Activated T-helper 17 cell treated with anti-CD3 and anti-CD28 coated beads, Interleukin-2, amount 50 U/mL, for 72 hours (primary cell): ENCODE results near the gene PRR3. TPM values are rescaled to one million over a fixed set of nuclear protein-coding genes. Genes with fewer than 3 reads are reported as not detected.
"Not testable (repeated sequence)": the region's sequence is repeated elsewhere in the genome, so short reads cannot be mapped to it uniquely, and the experiment has no call there.

Experiments
- ATAC-seq: fragments of 150-1000 bp; cut with Tn5 transposase; replicated peaks from 2 replicates; pipeline ENCODE4 v1.10.0; 2021; ENCODE audit warnings: mild to moderate bottlenecking, moderate library complexity
- H3K27ac Mint-ChIP-seq: one replicate; pipeline ENCODE4 v1.8.0; 2022; ENCODE audit warnings: mixed read lengths
- H3K27me3 Mint-ChIP-seq: one replicate; pipeline ENCODE4 v1.8.0; 2022; ENCODE audit warnings: mixed read lengths
- H3K36me3 Mint-ChIP-seq: one replicate; pipeline ENCODE4 v1.8.0; 2022; ENCODE audit warnings: low read depth, mild to moderate bottlenecking, mixed read lengths
- H3K4me1 Mint-ChIP-seq: one replicate; pipeline ENCODE4 v1.8.0; 2022; ENCODE audit warnings: mixed read lengths
- H3K4me3 Mint-ChIP-seq: one replicate; pipeline ENCODE4 v1.8.0; 2022; ENCODE audit warnings: mild to moderate bottlenecking, mixed read lengths
- H3K9me3 Mint-ChIP-seq: one replicate; pipeline ENCODE4 v1.8.0; 2022; ENCODE audit warnings: mixed read lengths
- total RNA-seq, 2 donors: library from RNA; stranded (reverse); gene quantifications; one replicate each; pipeline ENCODE4 v1.2.3, GENCODE V29; 2022

PRR3 gene
- 10 to 100 TPM; 22.1 to 23.1 TPM for total RNA-seq

DNA sequence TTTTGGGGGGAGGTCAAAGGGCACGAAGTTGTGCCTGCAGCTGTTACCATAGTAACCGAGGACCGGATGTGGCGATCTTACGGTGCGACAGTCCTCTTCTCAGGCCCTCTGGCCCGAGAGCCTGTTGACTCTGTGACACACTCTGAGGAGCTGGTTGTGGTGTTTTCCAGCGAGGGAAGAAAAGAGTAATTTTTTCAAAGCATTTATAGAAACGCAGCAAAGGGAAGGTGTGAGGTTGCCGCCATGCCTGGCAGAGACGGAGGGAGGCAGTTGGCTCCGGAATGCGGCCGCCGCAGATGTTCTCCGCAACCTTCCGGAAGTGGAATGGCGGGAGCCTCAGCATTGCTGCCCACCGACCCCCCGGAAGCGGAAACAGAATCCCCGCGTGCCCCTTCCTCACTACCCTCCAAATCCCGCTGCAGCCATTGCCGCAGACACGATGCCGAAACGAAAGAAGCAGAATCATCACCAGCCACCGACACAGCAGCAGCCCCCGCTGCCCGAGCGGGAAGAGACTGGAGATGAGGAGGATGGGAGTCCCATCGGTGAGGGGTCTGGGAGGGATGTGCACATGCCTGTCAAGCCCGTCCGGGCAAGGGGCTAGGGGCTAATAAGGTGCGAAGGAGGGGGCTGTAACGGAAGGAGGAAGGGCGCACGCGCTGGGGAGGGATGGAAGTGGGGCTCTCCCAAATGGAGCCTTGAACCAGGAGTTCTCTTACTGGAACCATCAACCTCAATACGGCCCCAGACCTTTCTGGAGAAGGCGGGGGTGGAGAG lies at the start of gene PRR3:
TSS of gene PRR3 (plus strand) at position 390 of the 777 bp plus-strand sequence. CDS start at position 440, 50 bp downstream.
- peak; percentile 81 for ATAC-seq
- peak within 1 kb of the TSS; percentile 99 for H3K27ac Mint-ChIP-seq
- H3K9me3 Mint-ChIP-seq: no peaks in the 10 kb centered on the region
- peaks cover 100% of the 10 kb centered on the region for H3K36me3 Mint-ChIP-seq
- no peaks in the 10 kb centered on the region for H3K27me3 Mint-ChIP-seq
- H3K4me3 Mint-ChIP-seq: peak within 1 kb of the TSS; percentile 96
- H3K4me1 Mint-ChIP-seq: peaks cover 34% of the 10 kb centered on the region

GRCh38 chr6:30507849-30508827 lies 49.0 kb upstream of the PRR3 start:
- Mint-ChIP-seq H3K4me3 (peak overlapping the region; percentile 71), H3K4me1 (peaks cover 19% of the 10 kb centered on the region), H3K27me3 (no peaks in the 10 kb centered on the region), H3K36me3 (peaks cover 6% of the 10 kb centered on the region), H3K9me3 (no peaks in the 10 kb centered on the region), H3K27ac (peak overlapping the region; percentile 83)
- peak; percentile 69 for ATAC-seq

GRCh38 chr6:30508890-30509736 lies 48.0 kb upstream of the PRR3 start:
- H3K27ac Mint-ChIP-seq: peak overlapping the region; percentile 83
- H3K9me3 Mint-ChIP-seq: no peaks in the 10 kb centered on the region
- ATAC-seq: peak; percentile 87
- H3K4me1 Mint-ChIP-seq: peaks cover 19% of the 10 kb centered on the region
- H3K4me3 Mint-ChIP-seq: peak overlapping the region; percentile 71
- peaks cover 6% of the 10 kb centered on the region for H3K36me3 Mint-ChIP-seq
- no peaks in the 10 kb centered on the region for H3K27me3 Mint-ChIP-seq

GRCh38 chr6:30510419-30511168 lies 46.5 kb upstream of the PRR3 start:
- Mint-ChIP-seq H3K27me3 (no peaks in the 10 kb centered on the region), H3K9me3 (no peaks in the 10 kb centered on the region), H3K4me1 (peaks cover 23% of the 10 kb centered on the region), H3K36me3 (peaks cover 11% of the 10 kb centered on the region), H3K4me3 (no peak overlapping the region), H3K27ac (no peak overlapping the region)
- no peak for ATAC-seq

DNA sequence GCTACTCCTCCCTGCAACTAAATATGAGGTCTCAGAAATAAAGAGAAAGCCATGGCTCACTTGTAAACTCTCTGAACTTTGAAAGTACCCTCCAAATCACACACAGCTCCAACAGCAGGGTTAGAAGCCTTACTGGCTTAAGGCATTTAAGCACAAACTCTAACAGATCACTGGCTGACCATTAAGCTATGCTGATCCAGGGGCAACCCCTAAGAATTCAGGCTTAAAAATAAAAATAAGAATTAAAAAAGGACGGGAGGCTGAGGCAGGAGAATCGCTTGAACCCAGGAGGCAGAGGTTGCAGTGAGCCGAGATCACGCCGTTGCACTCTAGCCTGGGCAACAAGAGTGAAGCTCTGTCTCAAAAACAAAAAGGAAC lies 45.9 kb upstream of the PRR3 start:
- no peak for ATAC-seq
- Mint-ChIP-seq H3K9me3 (no peaks in the 10 kb centered on the region), H3K4me1 (peaks cover 23% of the 10 kb centered on the region), H3K27ac (no peak overlapping the region), H3K4me3 (no peak overlapping the region), H3K36me3 (peaks cover 11% of the 10 kb centered on the region), H3K27me3 (no peaks in the 10 kb centered on the region)

DNA sequence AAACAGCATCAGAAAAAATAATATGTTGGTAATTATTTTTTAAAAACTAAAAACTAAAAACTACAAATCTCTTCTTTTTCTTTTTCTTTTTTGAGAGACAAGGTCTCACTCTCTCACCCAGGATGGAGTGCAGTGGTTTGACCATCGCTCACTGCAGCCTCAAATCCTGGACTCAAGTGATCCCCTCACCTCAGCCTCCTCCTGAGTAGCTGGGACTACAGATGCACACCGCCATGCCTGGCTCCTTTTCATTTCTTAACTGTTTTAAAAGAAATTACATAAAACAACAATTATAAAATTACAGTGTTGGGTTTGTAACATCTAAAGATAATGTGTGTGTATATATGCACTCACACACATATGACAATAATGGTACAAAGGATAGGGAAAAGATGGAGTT lies 43.6 kb upstream of the PRR3 start:
- Mint-ChIP-seq H3K9me3 (peaks cover under 1% of the 10 kb centered on the region), H3K27ac (no peak overlapping the region), H3K4me1 (peaks cover 13% of the 10 kb centered on the region), H3K27me3 (no peaks in the 10 kb centered on the region), H3K36me3 (peaks cover 16% of the 10 kb centered on the region), H3K4me3 (no peak overlapping the region)
- no peak for ATAC-seq

DNA sequence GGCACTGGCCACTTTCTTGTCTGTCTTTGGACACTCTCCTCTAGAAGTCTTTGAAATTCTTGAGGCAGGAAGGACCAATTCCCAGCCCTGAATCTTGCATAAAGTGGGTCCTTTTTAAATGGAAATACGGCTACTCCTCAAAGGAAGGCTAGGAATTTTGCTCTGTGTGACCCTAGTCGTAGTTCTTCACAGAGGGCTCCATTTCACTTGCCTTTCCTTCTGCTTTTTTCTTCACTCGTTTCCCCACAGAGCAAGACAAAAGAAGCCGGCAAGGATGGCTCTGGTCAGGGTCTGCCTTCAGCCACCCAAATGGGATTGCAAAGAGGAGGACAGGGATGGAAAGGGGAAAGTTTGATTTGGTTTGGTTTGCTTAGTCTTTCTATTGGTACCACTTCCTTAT lies 42.0 kb upstream of the PRR3 start:
- H3K27me3 Mint-ChIP-seq: no peaks in the 10 kb centered on the region
- peak overlapping the region; percentile 89 for H3K4me3 Mint-ChIP-seq
- peaks cover 4% of the 10 kb centered on the region for H3K9me3 Mint-ChIP-seq
- peaks cover 4% of the 10 kb centered on the region for H3K4me1 Mint-ChIP-seq
- peaks cover 10% of the 10 kb centered on the region for H3K36me3 Mint-ChIP-seq
- peak overlapping the region; percentile 98 for H3K27ac Mint-ChIP-seq
- no peak for ATAC-seq

DNA sequence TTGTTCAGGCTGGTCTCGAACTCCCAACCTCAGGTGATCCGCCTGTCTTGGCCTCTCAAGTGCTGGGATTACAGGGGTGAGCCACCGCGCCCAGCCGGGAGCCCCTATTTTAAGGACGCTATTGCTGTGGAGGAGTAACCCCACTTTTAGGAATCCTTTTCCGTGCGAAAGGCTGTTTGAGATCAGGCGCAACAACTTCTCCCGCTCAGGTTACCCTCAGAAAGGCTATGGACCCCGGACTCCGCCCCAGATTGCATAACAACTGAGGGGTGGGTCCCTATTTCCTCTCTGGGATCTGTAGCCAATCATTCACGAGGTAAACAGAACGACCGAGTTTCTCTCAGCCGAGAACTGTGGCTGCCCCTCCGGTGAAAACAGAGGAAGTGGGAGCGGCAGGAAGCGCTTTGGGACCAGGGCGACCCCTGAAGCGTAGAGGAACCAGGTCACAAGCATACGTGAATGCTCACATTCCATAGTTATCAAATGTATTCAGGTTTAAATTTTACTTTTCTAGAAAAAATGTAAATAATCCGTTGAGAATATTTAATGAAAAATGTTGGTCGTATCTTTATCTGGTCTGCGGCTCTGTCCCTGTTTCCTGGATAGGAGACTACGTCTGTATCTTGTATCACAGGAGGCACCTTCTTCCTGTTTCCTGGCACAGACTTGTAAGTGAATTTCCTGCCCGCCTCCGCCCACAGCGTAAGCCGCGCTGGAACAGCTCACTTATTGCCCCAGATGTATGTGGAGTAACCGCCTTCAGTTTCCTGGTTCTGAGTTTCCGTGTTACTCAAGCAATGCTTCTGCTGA lies 40.9 kb upstream of the PRR3 start:
- H3K4me1 Mint-ChIP-seq: peaks cover 4% of the 10 kb centered on the region
- H3K27ac Mint-ChIP-seq: peak overlapping the region; percentile 98
- peaks cover 4% of the 10 kb centered on the region for H3K9me3 Mint-ChIP-seq
- peaks cover 10% of the 10 kb centered on the region for H3K36me3 Mint-ChIP-seq
- H3K27me3 Mint-ChIP-seq: no peaks in the 10 kb centered on the region
- peak; percentile 96 for ATAC-seq
- H3K4me3 Mint-ChIP-seq: peak overlapping the region; percentile 89

- not testable (repeated sequence) for H3K4me1 Mint-ChIP-seq, ATAC-seq, H3K27me3 Mint-ChIP-seq, H3K9me3 Mint-ChIP-seq, H3K36me3 Mint-ChIP-seq
- peak overlapping the region; percentile 89 for H3K4me3 Mint-ChIP-seq
- peak overlapping the region; percentile 98 for H3K27ac Mint-ChIP-seq
Observed at GRCh38 chr6:30516754-30517076, 40.4 kb upstream of the PRR3 start.

- not testable (repeated sequence) for H3K27me3 Mint-ChIP-seq, H3K27ac Mint-ChIP-seq, H3K36me3 Mint-ChIP-seq, ATAC-seq
- peaks cover 10% of the 10 kb centered on the region for H3K9me3 Mint-ChIP-seq
- H3K4me3 Mint-ChIP-seq: peak overlapping the region; percentile 89
- peaks cover 17% of the 10 kb centered on the region for H3K4me1 Mint-ChIP-seq
Observed at GRCh38 chr6:30517767-30518504, 39.2 kb upstream of the PRR3 start.

DNA sequence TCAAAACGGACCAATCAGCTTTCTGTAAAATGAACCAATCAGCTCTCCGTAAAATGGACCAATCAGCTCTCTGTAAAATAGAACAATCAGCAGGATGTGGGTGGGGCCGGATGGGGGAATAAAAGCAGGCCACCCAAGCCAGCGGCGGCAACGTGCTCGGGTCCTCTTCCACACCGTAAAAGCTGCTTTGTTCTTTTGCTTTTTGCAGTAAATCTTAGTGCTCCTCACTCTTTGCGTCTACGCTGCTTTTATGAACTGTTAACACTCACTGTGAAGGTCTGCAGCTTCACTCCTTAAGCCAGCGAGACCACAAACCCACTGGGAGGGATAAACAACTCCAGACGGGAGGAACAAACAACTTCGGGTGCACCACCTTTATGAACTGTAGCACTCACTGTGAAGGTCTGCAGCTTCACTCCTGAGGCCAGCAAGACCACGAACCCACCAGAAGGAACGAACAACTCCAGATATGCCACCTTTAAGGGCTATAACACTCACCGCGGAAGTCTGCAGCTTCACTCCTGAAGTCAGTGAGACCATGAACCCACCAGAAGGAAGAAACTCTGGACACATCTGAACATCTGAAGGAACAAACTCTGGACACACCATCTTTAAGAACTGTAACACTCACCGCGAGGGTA lies 38.5 kb upstream of the PRR3 start:
- Mint-ChIP-seq H3K4me3 (peak overlapping the region; percentile 48), H3K4me1 (peaks cover 24% of the 10 kb centered on the region), H3K9me3 (peaks cover 16% of the 10 kb centered on the region)
- not testable (repeated sequence) for H3K27ac Mint-ChIP-seq, ATAC-seq, H3K36me3 Mint-ChIP-seq, H3K27me3 Mint-ChIP-seq

DNA sequence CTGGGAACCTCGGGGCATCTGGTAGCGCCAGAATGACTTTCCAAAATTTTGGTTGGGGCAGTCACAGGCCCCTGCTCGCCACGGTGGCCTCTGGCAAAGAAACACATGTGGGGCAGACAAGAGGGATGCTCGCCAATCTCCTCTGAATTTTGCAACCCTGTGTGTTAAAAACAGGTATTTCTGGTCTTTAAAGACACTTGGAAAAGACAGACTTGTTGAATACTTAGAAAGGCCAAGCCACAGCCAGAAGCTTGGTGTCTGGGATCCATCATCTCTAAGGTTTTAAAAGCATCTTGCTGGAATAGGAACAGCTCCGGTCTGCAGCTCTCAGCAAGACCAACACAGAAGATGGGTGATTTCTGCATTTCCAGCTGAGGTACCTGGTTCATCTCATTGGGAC lies 36.6 kb upstream of the PRR3 start:
- H3K4me1 Mint-ChIP-seq: peaks cover 26% of the 10 kb centered on the region
- peaks cover 17% of the 10 kb centered on the region for H3K9me3 Mint-ChIP-seq
- peaks cover 6% of the 10 kb centered on the region for H3K36me3 Mint-ChIP-seq
- H3K27ac Mint-ChIP-seq: no peak overlapping the region
- ATAC-seq: no peak
- no peaks in the 10 kb centered on the region for H3K27me3 Mint-ChIP-seq
- H3K4me3 Mint-ChIP-seq: no peak overlapping the region
